Smooth muscle cell (in vitro differentiated cells): ENCODE results near the gene TRIM63. TPM values are rescaled to one million over a fixed set of nuclear protein-coding genes. Genes with fewer than 3 reads are reported as not detected.
A peak's percentile ranks its signal among the peaks of the same experiment; 100 is the strongest.
"Not testable (repeated sequence)": the region's sequence is repeated elsewhere in the genome, so short reads cannot be mapped to it uniquely, and the experiment has no call there.

ENCODE experiments used
- DNase-seq: peaks from one replicate; lab custom pipeline; 2025; ENCODE audit not compliant: unreplicated experiment; lab: John Stamatoyannopoulos, UW
- H2AFZ ChIP-seq: fragments of 200-600 bp; sonication (generic); 2 replicates; pipeline ENCODE4 v1.6.0; 2016; ENCODE audit warnings: antibody characterized with exemption, low read depth, mild to moderate bottlenecking
- H3F3A ChIP-seq: fragments of 200-600 bp; sonication (generic); 2 replicates; pipeline ENCODE4 v1.6.0; 2017; ENCODE audit warnings: antibody characterized with exemption, low read depth
- H3K27ac ChIP-seq: fragments of 200-600 bp; sonication (generic); 2 replicates; pipeline ENCODE4 v1.5.1; 2016; ENCODE audit warnings: low read depth, mild to moderate bottlenecking
- H3K27me3 ChIP-seq: fragments of 200-600 bp; sonication (generic); 2 replicates; pipeline ENCODE4 v1.6.1; 2016; ENCODE audit warnings: low read depth, mild to moderate bottlenecking
- H3K36me3 ChIP-seq: fragments of 200-600 bp; sonication (generic); 2 replicates; pipeline ENCODE4 v1.5.1; 2016; ENCODE audit warnings: low read depth
- H3K4me1 ChIP-seq: fragments of 200-600 bp; sonication (generic); 2 replicates; pipeline ENCODE4 v1.5.1; 2016; ENCODE audit warnings: low read depth
- H3K4me2 ChIP-seq: fragments of 200-600 bp; sonication (generic); 2 replicates; pipeline ENCODE4 v1.6.0; 2016; ENCODE audit warnings: mild to moderate bottlenecking
- H3K4me3 ChIP-seq: fragments of 200-600 bp; sonication (generic); 2 replicates; pipeline ENCODE4 v1.5.1; 2016; ENCODE audit warnings: mild to moderate bottlenecking
- H3K79me2 ChIP-seq: fragments of 200-600 bp; sonication (generic); 2 replicates; pipeline ENCODE4 v1.6.0; 2016; ENCODE audit warnings: low read depth, mild to moderate bottlenecking
- H3K9ac ChIP-seq: fragments of 200-600 bp; sonication (generic); 2 replicates; pipeline ENCODE4 v1.6.0; 2016; ENCODE audit warnings: low read depth
- H3K9me3 ChIP-seq: fragments of 200-600 bp; sonication (generic); replicated peaks from 2 replicates; pipeline ENCODE4 v1.5.1; 2016; ENCODE audit warnings: low read depth
- H4K20me1 ChIP-seq: fragments of 200-600 bp; sonication (generic); 2 replicates; pipeline ENCODE4 v1.6.0; 2016; ENCODE audit warnings: low read depth
- CTCF ChIP-seq: fragments of 200-600 bp; sonication (generic); IDR thresholded peaks from 2 replicates; pipeline ENCODE4 v1.5.1; 2017; ENCODE audit warnings: borderline replicate concordance, mild to moderate bottlenecking, antibody characterized with exemption; ENCODE audit not compliant: insufficient read depth, poor library complexity, severe bottlenecking
- WGBS: methylation state at CpG from one replicate; pipeline ENCODE4 v1.1.7; 2016; ENCODE audit warnings: low lambda C conversion rate; 5-methylcytosine and 5-hydroxymethylcytosine counted together
- polyA plus RNA-seq: library from polyadenylated mRNA; unstranded; fragments of >200 nt; fragmentation: Nextera tagmentation; extraction: Ambion mirVana; gene quantifications from 2 replicates; pipeline ENCODE4 v1.2.1, GENCODE V29; 2016
- total RNA-seq: library from RNA; depleted of rRNA; stranded (reverse); fragments of >200 nt; gene quantifications from 2 replicates; pipeline ENCODE4 v1.2.3, GENCODE V29; 2014

The TRIM63 gene
- total and polyA plus RNA-seq, 2 experiments from 2014 or later, result 0.14 TPM; not detected in 1

- no peaks in the 10 kb centered on the region for H3K27me3 ChIP-seq
- peak overlapping the region; percentile 49 for H3K4me2 ChIP-seq
- H3K4me1 ChIP-seq, result peaks cover 29% of the 10 kb centered on the region
- H3K9ac ChIP-seq, result no peak overlapping the region
- H3K27ac ChIP-seq, result no peak overlapping the region
- TF ChIP-seq CTCF, result no peak
- no peaks in the 10 kb centered on the region for H3K36me3 ChIP-seq
- H3K4me3 ChIP-seq, result no peak overlapping the region
- no peaks in the 10 kb centered on the region for H3K9me3 ChIP-seq
- 22% methylated on average over 11 of the region's 11 CpGs for WGBS
- H3K79me2 ChIP-seq, result no peaks in the 10 kb centered on the region
- peak overlapping the region; percentile 86 for H2AFZ ChIP-seq
- H3F3A ChIP-seq, result peaks cover 15% of the 10 kb centered on the region
- no peak for DNase-seq
- no peaks in the 10 kb centered on the region for H4K20me1 ChIP-seq
Observed at GRCh38 chr1:26094076-26094669, 26.7 kb upstream of the TRIM63 start.

- Histone ChIP-seq H3K4me1 (peaks cover 29% of the 10 kb centered on the region), H3F3A (peaks cover 15% of the 10 kb centered on the region)
- not testable (repeated sequence) for H3K4me2 ChIP-seq, H4K20me1 ChIP-seq, H3K27ac ChIP-seq, H3K27me3 ChIP-seq, H3K9ac ChIP-seq, H2AFZ ChIP-seq, DNase-seq, H3K4me3 ChIP-seq, H3K79me2 ChIP-seq, H3K9me3 ChIP-seq, H3K36me3 ChIP-seq
- 58% methylated on average over 6 of the region's 6 CpGs for WGBS
Observed at GRCh38 chr1:26093569-26093968, 26.1 kb upstream of the TRIM63 start.

- Histone ChIP-seq H3K27me3 (no peaks in the 10 kb centered on the region), H3K4me1 (peaks cover 26% of the 10 kb centered on the region), H3K79me2 (no peaks in the 10 kb centered on the region), H3K9me3 (no peaks in the 10 kb centered on the region), H3K9ac (no peak overlapping the region), H4K20me1 (no peaks in the 10 kb centered on the region), H2AFZ (no peak overlapping the region), H3K36me3 (no peaks in the 10 kb centered on the region), H3F3A (peaks cover 4% of the 10 kb centered on the region), H3K4me2 (no peak overlapping the region), H3K27ac (no peak overlapping the region), H3K4me3 (no peak overlapping the region)
- no peak for TF ChIP-seq CTCF
- WGBS, result 67% methylated on average over 7 of the region's 7 CpGs
- no peak for DNase-seq
Observed at GRCh38 chr1:26092422-26092821, 25.0 kb upstream of the TRIM63 start.

- H3K4me2 ChIP-seq, result no peak overlapping the region
Observed at GRCh38 chr1:26090893-26091292, 23.5 kb upstream of the TRIM63 start.

More at GRCh38 chr1:26090893-26091292, 23.5 kb upstream of the TRIM63 start:
- H3K27me3 ChIP-seq, result no peaks in the 10 kb centered on the region
- no peaks in the 10 kb centered on the region for H3K9me3 ChIP-seq
- no peak overlapping the region for H3K27ac ChIP-seq
- H2AFZ ChIP-seq, result no peak overlapping the region
- no peaks in the 10 kb centered on the region for H3K36me3 ChIP-seq
- no peaks in the 10 kb centered on the region for H3F3A ChIP-seq
- H3K4me1 ChIP-seq, result peaks cover 23% of the 10 kb centered on the region
- no peak overlapping the region for H3K9ac ChIP-seq
- no peak for TF ChIP-seq CTCF
- 91% methylated on average over 3 of the region's 3 CpGs for WGBS
- no peak for DNase-seq
- no peak overlapping the region for H3K4me3 ChIP-seq
- H4K20me1 ChIP-seq, result no peaks in the 10 kb centered on the region
- no peaks in the 10 kb centered on the region for H3K79me2 ChIP-seq
